ENCODE results near the gene RGS7. TPM values are rescaled to one million over a fixed set of nuclear protein-coding genes. Genes with fewer than 3 reads are reported as not detected.

RGS7 gene
- polyA plus RNA-seq, 2 of the 4 experiments (the other 2 are of a cell fraction), result 0.08 TPM; not detected in 1

- H3K27ac ChIP-seq, result no peak overlapping the region
- ChIA-PET CTCF (interaction anchor here (0.8 kb wide), 1 partner anchor 188 kb away, joined by 3 read pairs; no protein-coding TSS in a partner anchor), POLR2A (no interaction called here)
- H3K4me3 ChIP-seq, result no peak overlapping the region
- ATAC-seq (no peak), DNase-seq (ENCODE audit: low read depth in 1 of 2, low spot score in 1 of 2) (no peak), FAIRE-seq (no peak)
- no peak for TF ChIP-seq FOSB (CRISPR knock-in tag; IDR thresholded peaks at IDR 0.05)
- TF ChIP-seq CBX2 (IDR thresholded peaks at IDR 0.05; ENCODE audit: borderline replicate concordance, low read depth), result no peak
- no peak for TF ChIP-seq RAD21 (conservative IDR thresholded peaks at IDR 0.05 in 1 of 2, IDR thresholded peaks at IDR 0.05 in 1 of 2)
- H3K9me3 ChIP-seq, result no peaks in the 10 kb centered on the region
- no peak overlapping the region for H3K4me2 ChIP-seq
- H3K4me1 ChIP-seq, result no peaks in the 10 kb centered on the region
Measured at GRCh38 chr1:241387216-241387615, 30.2 kb upstream of the RGS7 start.

- ChIA-PET POLR2A (no interaction called here), CTCF (interaction anchor here (1.5 kb wide), 1 partner anchor 16 kb away, joined by 4 read pairs; no protein-coding TSS in a partner anchor)
- Histone ChIP-seq H3K27ac (no peak overlapping the region), H3K9me3 (0 out of 3 replicates have a peak, but pooled peaks cover under 1% of the 10 kb centered on the region), H3K4me1 (no peaks in the 10 kb centered on the region), H3K4me2 (no peak overlapping the region), H3K4me3 (no peak overlapping the region)
- ATAC-seq (no peak), FAIRE-seq (no peak), DNase-seq (ENCODE audit: low read depth in 1 of 2, low spot score in 1 of 2) (no peak)
- TF ChIP-seq ATOH8 (CRISPR knock-in tag; IDR thresholded peaks at IDR 0.05; ENCODE audit: low read depth) (no peak), JUNB (IDR thresholded peaks at IDR 0.05) (no peak), POLR2A (IDR thresholded peaks at IDR 0.05; ENCODE audit: low read length) (no peak), HOXB13 (CRISPR knock-in tag; IDR thresholded peaks at IDR 0.05; ENCODE audit: low read depth) (no peak), USF2 (IDR thresholded peaks at IDR 0.05) (no peak), FOSL2 (IDR thresholded peaks at IDR 0.05) (no peak), FOSL2 (CRISPR knock-in tag; IDR thresholded peaks at IDR 0.05) (no peak), HEYL (CRISPR knock-in tag; IDR thresholded peaks at IDR 0.05) (no peak), CHD4 (IDR thresholded peaks at IDR 0.05; ENCODE audit: borderline replicate concordance) (no peak), RFX5 (IDR thresholded peaks at IDR 0.05) (no peak), SMC3 (IDR thresholded peaks at IDR 0.05) (no peak), HOXB5 (CRISPR knock-in tag; IDR thresholded peaks at IDR 0.05) (no peak), RCOR1 (IDR thresholded peaks at IDR 0.05; ENCODE audit: low read depth, low read length) (no peak), EHF (CRISPR knock-in tag; IDR thresholded peaks at IDR 0.05) (no peak), HMGXB4 (CRISPR knock-in tag; IDR thresholded peaks at IDR 0.05; ENCODE audit: borderline replicate concordance) (no peak), TFCP2L1 (CRISPR knock-in tag; IDR thresholded peaks at IDR 0.05) (no peak)
- WGBS (ENCODE audit: missing lambda C conversion rate), result 16% methylated on average over 2 of the region's 2 CpGs
Measured at GRCh38 chr1:241376701-241377100, 19.7 kb upstream of the RGS7 start.

GRCh38 chr1:241375886-241376285 lies 18.9 kb upstream of the RGS7 start:
- POLR2A ChIA-PET, result no interaction called here
- DNase-seq (ENCODE audit: low read depth in 1 of 2, low spot score in 1 of 2), result no peak
- H3K4me3 ChIP-seq, result no peak overlapping the region
- no peak for ATAC-seq
- H3K4me1 ChIP-seq, result no peaks in the 10 kb centered on the region
- H3K27ac ChIP-seq, result no peak overlapping the region
- CTCF ChIA-PET, result no interaction called here
- WGBS (ENCODE audit: missing lambda C conversion rate), result 6% methylated on average over 3 of the region's 3 CpGs
- no peak for FAIRE-seq
- no peaks in the 10 kb centered on the region for H3K9me3 ChIP-seq
- no peak overlapping the region for H3K4me2 ChIP-seq
- TF ChIP-seq CTCF (IDR thresholded peaks at IDR 0.05) (no peak), NFE2L2 (conservative IDR thresholded peaks at IDR 0.05; ENCODE audit: low read length) (no peak), HES2 (IDR thresholded peaks at IDR 0.05) (no peak), ZNF302 (CRISPR knock-in tag; IDR thresholded peaks at IDR 0.05) (no peak), CHD4 (IDR thresholded peaks at IDR 0.05; ENCODE audit: borderline replicate concordance) (no peak), EP300 (IDR thresholded peaks at IDR 0.05) (no peak), POLR2A (IDR thresholded peaks at IDR 0.05; ENCODE audit: low read length) (no peak), HEYL (CRISPR knock-in tag; IDR thresholded peaks at IDR 0.05) (no peak)
